ENCODE data around the gene DYRK1B. TPM values are rescaled to one million over a fixed set of nuclear protein-coding genes. Genes with fewer than 3 reads are reported as not detected.

DYRK1B gene
- total and polyA plus RNA-seq, 12 donors = 7.3 to 43.5 (median 29.3) TPM

DNA sequence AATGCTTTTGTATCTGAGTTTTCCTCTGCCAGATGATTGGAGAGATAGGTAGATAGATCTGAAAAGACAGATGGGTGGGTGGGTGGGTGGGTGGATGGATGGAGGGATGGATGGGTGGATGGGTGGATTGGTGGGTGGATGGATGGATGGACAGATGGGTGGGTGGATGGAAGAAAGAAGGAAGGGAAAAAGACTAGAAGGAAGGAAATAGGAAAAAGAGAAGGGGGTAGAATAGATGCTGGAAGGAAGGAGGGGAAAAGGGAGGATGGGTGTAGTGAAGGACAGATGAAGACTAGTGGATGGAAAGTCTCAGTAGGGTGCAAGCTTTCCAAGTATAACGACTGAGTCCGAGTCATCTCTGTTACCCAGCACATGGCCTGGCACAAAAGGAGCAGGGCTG lies 31.2 kb upstream of the DYRK1B start:
- Histone ChIP-seq H3K9me3 (no peaks in the 10 kb centered on the region), H3K27ac (no peak overlapping the region), H3K4me1 (no peaks in the 10 kb centered on the region), H3K27me3 (no peaks in the 10 kb centered on the region), H3K4me3 (no peak overlapping the region), H3K36me3 (no peaks in the 10 kb centered on the region)
- WGBS, 2 donors = 94% methylated on average over 2 of the region's 2 CpGs
- DNase-seq (no peak), ATAC-seq (no peak)
- no peak for TF ChIP-seq CTCF (IDR thresholded peaks at IDR 0.05)
- intact Hi-C loops (cut with DNase I) = no loop called here

GRCh38 chr19:39864118-39864517 lies 30.2 kb upstream of the DYRK1B start:
- no peaks in the 10 kb centered on the region for H3K4me1 ChIP-seq
- WGBS, 2 donors = 70 to 82% methylated on average over 2 of the region's 2 CpGs
- intact Hi-C loops (cut with DNase I) = no loop called here

DNA sequence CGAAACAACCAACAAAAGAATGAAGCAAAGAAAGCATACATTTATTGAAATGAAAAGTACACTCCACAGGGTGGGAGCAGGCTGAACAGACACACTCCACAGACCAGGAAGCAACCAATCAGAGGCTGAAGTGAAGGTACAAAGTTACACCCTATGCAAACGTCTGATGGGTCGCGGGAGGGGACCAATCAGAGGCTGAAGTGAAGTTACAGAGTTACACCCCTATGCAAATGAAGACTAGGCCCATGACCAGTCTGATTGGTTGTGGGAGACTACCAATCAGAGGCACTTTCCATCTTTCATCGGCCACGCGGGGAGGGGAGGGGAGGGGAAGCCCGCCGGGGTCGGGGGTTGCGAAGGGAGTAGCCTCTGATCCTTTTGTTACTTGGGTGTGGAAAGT lies 24.6 kb upstream of the DYRK1B start:
- no peaks in the 10 kb centered on the region for H3K9me3 ChIP-seq
- intact Hi-C loops (cut with DNase I) = no loop called here
- TF ChIP-seq CTCF (IDR thresholded peaks at IDR 0.05) = no peak
- no peak overlapping the region for H3K4me3 ChIP-seq
- no peaks in the 10 kb centered on the region for H3K36me3 ChIP-seq
- no peak for DNase-seq
- H3K27ac ChIP-seq = no peak overlapping the region
- ATAC-seq = no peak
- 28 to 70% methylated on average over 11 of the region's 11 CpGs for WGBS, 2 donors
- no peaks in the 10 kb centered on the region for H3K4me1 ChIP-seq
- H3K27me3 ChIP-seq = peaks cover 0 to 7% (median 0%) of the 10 kb centered on the region in 7 donors

More at GRCh38 chr19:39864118-39864517, 30.2 kb upstream of the DYRK1B start:
- ATAC-seq (no peak), DNase-seq (no peak)
- Histone ChIP-seq H3K9me3 (no peaks in the 10 kb centered on the region), H3K27ac (no peak overlapping the region), H3K36me3 (no peaks in the 10 kb centered on the region), H3K27me3 (no peaks in the 10 kb centered on the region), H3K4me3 (no peak overlapping the region)
- no peak for TF ChIP-seq CTCF (IDR thresholded peaks at IDR 0.05)

DNA sequence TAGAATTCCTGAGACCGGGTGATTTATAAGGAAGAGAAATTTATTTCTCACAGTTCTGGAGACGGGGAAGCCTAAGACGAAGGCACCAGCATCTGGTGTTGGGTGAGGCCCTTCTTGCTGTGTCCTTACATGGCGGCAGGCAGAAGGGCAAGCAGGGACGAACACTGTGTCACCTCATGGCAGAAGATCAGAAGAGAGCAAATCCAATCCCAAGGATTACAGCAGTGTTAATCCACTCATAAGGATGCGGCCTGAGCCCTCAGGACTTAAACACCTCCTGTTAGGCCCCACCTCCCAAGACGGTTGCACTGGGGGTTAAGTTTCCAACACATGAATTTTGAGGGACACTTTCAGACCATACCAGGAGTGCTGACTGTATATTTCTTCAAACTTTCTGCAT lies 18.9 kb upstream of the DYRK1B start:
- H3K4me3 ChIP-seq = no peak overlapping the region
- intact Hi-C loops (cut with DNase I) = no loop called here
- H3K9me3 ChIP-seq = no peaks in the 10 kb centered on the region
- no peak overlapping the region for H3K27ac ChIP-seq
- no peak for TF ChIP-seq CTCF (IDR thresholded peaks at IDR 0.05)
- 91 to 92% methylated on average over 7 of the region's 7 CpGs for WGBS, 2 donors
- no peaks in the 10 kb centered on the region for H3K36me3 ChIP-seq
- DNase-seq (no peak), ATAC-seq (no peak)
- peaks cover 0 to 10% (median 0%) of the 10 kb centered on the region in 7 donors for H3K27me3 ChIP-seq
- no peaks in the 10 kb centered on the region for H3K4me1 ChIP-seq

All from heart right ventricle (tissue), 16 donors.